ENCODE results near the gene MPPED2.

The MPPED2 gene

GRCh38 chr11:30533445-30533947 is 52.7 kb downstream of the MPPED2 start:
- peak in 1 of 56 donors; percentile 8 for DNase-seq

- no peak for DNase-seq
Measured at GRCh38 chr11:30527566-30527965, 58.6 kb downstream of the MPPED2 start.

- DNase-seq: no peak
Measured at GRCh38 chr11:30526558-30526957, 59.6 kb downstream of the MPPED2 start.

- no peak for DNase-seq
Measured at GRCh38 chr11:30522536-30523243, 63.5 kb downstream of the MPPED2 start.

- DNase-seq: no peak
Measured at GRCh38 chr11:30521297-30522071, 64.7 kb downstream of the MPPED2 start.

- DNase-seq: no peak
Measured at GRCh38 chr11:30513087-30513486, 73.1 kb downstream of the MPPED2 start.

GRCh38 chr11:30511408-30511807 is 74.7 kb downstream of the MPPED2 start:
- no peak for DNase-seq

GRCh38 chr11:30510750-30511149 is 75.4 kb downstream of the MPPED2 start:
- no peak for DNase-seq

- DNase-seq: no peak
Measured at GRCh38 chr11:30509364-30509763, 76.8 kb downstream of the MPPED2 start.

- no peak for DNase-seq
Measured at GRCh38 chr11:30508594-30508993, 77.6 kb downstream of the MPPED2 start.

- DNase-seq: no peak
Measured at GRCh38 chr11:30505603-30506002, 80.5 kb downstream of the MPPED2 start.

- no peak for DNase-seq
Measured at GRCh38 chr11:30504468-30504867, 81.7 kb downstream of the MPPED2 start.

GRCh38 chr11:30503156-30503555 is 83.0 kb downstream of the MPPED2 start:
- DNase-seq: no peak

GRCh38 chr11:30502305-30502704 is 83.8 kb downstream of the MPPED2 start:
- no peak for DNase-seq

- DNase-seq: no peak
Measured at GRCh38 chr11:30501744-30502143, 84.4 kb downstream of the MPPED2 start.

- no peak for DNase-seq
Measured at GRCh38 chr11:30499940-30500339, 86.2 kb downstream of the MPPED2 start.

- no peak for DNase-seq
Measured at GRCh38 chr11:30497600-30497999, 88.6 kb downstream of the MPPED2 start.

GRCh38 chr11:30496935-30497334 is 89.2 kb downstream of the MPPED2 start:
- no peak for DNase-seq

GRCh38 chr11:30495437-30495836 is 90.7 kb downstream of the MPPED2 start:
- DNase-seq: no peak

GRCh38 chr11:30489511-30489910 is 96.6 kb downstream of the MPPED2 start:
- DNase-seq: no peak

- no peak for DNase-seq
Measured at GRCh38 chr11:30489076-30489475, 97.1 kb downstream of the MPPED2 start.

- no peak for DNase-seq
Measured at GRCh38 chr11:30488304-30488998, 97.7 kb downstream of the MPPED2 start.
